ENCODE data around the gene CCIN. TPM values are rescaled to one million over a fixed set of nuclear protein-coding genes. Genes with fewer than 3 reads are reported as not detected.

CCIN gene
- total RNA-seq, 1 donor from 2014 or later: not detected

DNA sequence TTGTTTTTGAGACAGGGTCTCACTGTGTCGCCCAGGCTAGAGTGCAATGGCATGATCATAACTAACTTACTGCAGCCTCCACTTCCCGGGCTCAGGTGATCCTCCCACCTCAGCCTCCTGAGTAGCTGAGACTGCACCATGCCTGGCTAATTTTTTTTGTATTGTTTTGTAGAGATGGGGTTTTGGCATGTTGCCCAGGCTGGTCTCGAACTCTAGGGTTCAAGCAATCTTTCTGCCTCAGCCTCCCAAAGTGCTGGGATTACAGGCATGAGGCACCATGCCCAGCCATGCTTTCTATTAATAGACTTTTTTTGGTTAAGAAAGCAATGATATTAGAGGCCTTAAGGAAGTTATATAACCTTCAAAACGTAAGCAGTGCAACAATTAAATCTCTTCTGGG, 44.8 kb downstream of the CCIN start:
- Histone ChIP-seq H3K4me3 (ENCODE audit: low read depth, low read length) (no peak overlapping the region), H3K36me3 (ENCODE audit: control insufficient read depth, insufficient read depth, low read length) (peaks cover 22% of the 10 kb centered on the region), H3K27me3 (ENCODE audit: control insufficient read depth, insufficient read depth, low read length) (no peaks in the 10 kb centered on the region)
- TF ChIP-seq, protein P1, sequence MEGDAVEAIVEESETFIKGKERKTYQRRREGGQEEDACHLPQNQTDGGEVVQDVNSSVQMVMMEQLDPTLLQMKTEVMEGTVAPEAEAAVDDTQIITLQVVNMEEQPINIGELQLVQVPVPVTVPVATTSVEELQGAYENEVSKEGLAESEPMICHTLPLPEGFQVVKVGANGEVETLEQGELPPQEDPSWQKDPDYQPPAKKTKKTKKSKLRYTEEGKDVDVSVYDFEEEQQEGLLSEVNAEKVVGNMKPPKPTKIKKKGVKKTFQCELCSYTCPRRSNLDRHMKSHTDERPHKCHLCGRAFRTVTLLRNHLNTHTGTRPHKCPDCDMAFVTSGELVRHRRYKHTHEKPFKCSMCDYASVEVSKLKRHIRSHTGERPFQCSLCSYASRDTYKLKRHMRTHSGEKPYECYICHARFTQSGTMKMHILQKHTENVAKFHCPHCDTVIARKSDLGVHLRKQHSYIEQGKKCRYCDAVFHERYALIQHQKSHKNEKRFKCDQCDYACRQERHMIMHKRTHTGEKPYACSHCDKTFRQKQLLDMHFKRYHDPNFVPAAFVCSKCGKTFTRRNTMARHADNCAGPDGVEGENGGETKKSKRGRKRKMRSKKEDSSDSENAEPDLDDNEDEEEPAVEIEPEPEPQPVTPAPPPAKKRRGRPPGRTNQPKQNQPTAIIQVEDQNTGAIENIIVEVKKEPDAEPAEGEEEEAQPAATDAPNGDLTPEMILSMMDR (IDR thresholded peaks at IDR 0.05; ENCODE audit: insufficient read depth, low read length, severe bottlenecking): no peak
- FAIRE-seq (no peak), DNase-seq (ENCODE audit: low read depth) (no peak)

DNA sequence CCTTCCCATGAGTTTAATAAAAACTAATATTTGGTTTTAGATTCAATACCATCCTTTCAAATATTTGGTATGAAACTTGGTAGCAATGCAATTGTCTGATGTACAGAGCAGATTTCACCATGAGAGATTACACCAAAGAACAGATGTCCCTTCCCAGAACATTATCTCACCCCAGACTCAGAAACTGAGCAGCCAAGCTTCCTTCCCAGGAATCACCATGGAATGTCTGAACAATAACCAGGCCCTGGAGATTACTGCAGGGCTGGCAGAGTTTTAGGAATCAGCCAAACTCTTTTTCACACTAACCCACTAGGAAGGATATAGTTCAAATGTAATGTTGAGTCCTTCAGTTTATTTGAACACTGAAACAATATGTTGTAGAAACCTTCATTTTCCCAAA, 45.4 kb downstream of the CCIN start:
- FAIRE-seq (no peak), DNase-seq (ENCODE audit: low read depth) (no peak)
- Histone ChIP-seq H3K27me3 (ENCODE audit: control insufficient read depth, insufficient read depth, low read length) (no peaks in the 10 kb centered on the region), H3K36me3 (ENCODE audit: control insufficient read depth, insufficient read depth, low read length) (peaks cover 21% of the 10 kb centered on the region), H3K4me3 (ENCODE audit: low read depth, low read length) (no peak overlapping the region)
- TF ChIP-seq, protein P1 (IDR thresholded peaks at IDR 0.05; ENCODE audit: insufficient read depth, low read length, severe bottlenecking): no peak

DNA sequence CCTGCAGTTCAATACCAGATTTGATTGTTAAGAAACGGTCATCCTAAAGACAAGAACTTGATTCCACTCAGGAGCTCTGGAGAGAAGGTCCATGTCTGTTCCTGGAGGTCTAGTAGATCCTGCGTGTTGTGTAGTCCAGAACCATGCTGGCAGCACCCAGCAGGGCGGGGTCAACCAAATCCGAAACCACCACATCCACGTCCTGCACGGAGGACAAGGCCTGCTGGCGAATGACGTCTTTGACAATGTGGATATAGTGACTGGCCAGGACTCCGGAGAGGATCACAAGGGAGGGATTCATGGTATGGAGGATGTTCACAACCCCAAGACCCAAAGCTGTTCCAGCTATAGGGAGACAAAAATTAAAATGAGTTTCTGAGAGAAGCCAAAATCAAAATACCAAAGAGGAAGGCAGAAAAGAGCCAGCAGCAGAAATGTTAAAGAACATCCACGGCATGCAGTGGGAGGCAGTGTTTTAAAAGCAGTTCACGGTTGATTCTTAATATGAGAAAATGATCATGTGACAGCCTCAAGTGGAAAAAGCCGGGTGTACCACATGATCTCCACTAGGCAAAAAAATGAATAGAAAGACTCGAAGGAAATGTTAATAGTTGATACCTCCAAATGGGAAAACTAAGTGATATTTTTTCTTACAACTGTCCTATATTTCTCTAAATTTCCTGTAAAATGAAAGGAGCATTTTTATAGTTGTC, 48.2 kb downstream of the CCIN start:
- DNase-seq (ENCODE audit: low read depth): no peak
- peaks cover 4% of the 10 kb centered on the region for H3K36me3 ChIP-seq (ENCODE audit: control insufficient read depth, insufficient read depth, low read length)
- TF ChIP-seq, protein P1 (IDR thresholded peaks at IDR 0.05; ENCODE audit: insufficient read depth, low read length, severe bottlenecking): no peak
- H3K4me3 ChIP-seq (ENCODE audit: low read depth, low read length): no peak overlapping the region
- FAIRE-seq: no peak
- H3K27me3 ChIP-seq (ENCODE audit: control insufficient read depth, insufficient read depth, low read length): no peaks in the 10 kb centered on the region

DNA sequence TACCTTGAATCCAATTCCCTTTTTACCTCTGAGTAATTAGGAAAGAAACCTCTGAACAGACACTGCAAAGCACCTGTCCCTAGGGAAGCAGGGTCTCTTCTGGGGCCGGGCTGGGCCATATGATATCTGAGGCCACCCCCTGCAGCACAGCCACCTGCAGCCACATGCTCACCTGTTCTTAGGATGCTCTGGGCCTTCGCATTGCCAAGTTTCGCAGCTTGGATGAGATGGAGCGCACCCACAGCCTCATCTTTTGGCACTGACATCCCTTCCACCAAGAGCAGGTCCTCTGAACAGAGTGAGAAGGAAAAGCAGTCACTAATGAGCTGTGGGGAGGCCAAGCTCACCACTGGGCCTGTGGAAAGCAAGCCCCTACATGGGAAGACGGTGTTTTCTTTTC, 48.8 kb downstream of the CCIN start:
- Histone ChIP-seq H3K27me3 (ENCODE audit: control insufficient read depth, insufficient read depth, low read length) (no peaks in the 10 kb centered on the region), H3K36me3 (ENCODE audit: control insufficient read depth, insufficient read depth, low read length) (peaks cover 8% of the 10 kb centered on the region), H3K4me3 (ENCODE audit: low read depth, low read length) (no peak overlapping the region)
- FAIRE-seq (no peak), DNase-seq (ENCODE audit: low read depth) (no peak)
- TF ChIP-seq, protein P1 (IDR thresholded peaks at IDR 0.05; ENCODE audit: insufficient read depth, low read length, severe bottlenecking): no peak

DNA sequence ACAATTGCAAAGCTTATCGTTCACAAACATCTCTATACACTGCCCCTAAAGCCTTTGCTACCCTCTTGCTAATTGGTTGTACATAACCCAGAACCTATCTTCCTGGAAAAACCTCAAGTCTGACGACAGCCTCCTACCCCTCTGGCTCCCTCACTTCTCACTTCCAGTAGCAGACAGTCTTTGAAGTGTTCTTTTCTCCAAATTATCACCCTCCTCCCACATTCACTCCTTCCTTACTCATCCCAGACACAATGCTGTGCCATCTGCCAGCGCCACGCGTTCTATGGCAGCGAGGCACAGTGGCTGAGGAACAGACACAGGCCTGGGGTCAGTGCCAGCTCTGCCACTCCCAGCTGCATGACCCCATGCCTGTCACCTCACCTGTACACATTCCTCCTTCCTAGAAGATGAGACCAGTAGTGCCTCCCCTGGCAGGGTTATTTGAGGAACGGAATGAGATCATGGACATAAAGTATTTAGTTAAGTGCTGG, 49.3 kb downstream of the CCIN start:
- Histone ChIP-seq H3K27me3 (ENCODE audit: control insufficient read depth, insufficient read depth, low read length) (no peaks in the 10 kb centered on the region), H3K36me3 (ENCODE audit: control insufficient read depth, insufficient read depth, low read length) (peaks cover 9% of the 10 kb centered on the region), H3K4me3 (ENCODE audit: low read depth, low read length) (no peak overlapping the region)
- TF ChIP-seq, protein P1 (IDR thresholded peaks at IDR 0.05; ENCODE audit: insufficient read depth, low read length, severe bottlenecking): no peak
- FAIRE-seq (no peak), DNase-seq (ENCODE audit: low read depth) (no peak)

Other genes with a start within 250 kb of the CCIN start
- gene OR2S2, start 211.2 kb upstream of the CCIN start, total RNA-seq: not detected in 2 replicates
- 1.3 and 1.4 TPM in 2 replicates for gene RECK, start 132.5 kb upstream of the CCIN start, total RNA-seq
- 0.26 and 1.8 TPM in 2 replicates for gene GLIPR2, start 32.7 kb upstream of the CCIN start, total RNA-seq
- 294 and 335 TPM in 2 replicates for gene CLTA, start 21.5 kb downstream of the CCIN start, total RNA-seq
- gene GNE, start 89.1 kb downstream of the CCIN start, total RNA-seq: 11.5 and 14.7 TPM in 2 replicates
- 5.4 and 5.5 TPM in 2 replicates for gene RNF38, start 230.9 kb downstream of the CCIN start, total RNA-seq